HG03159 (cell line): ENCODE results near the gene JMY.
A peak's percentile ranks its signal among the peaks of the same experiment; 100 is the strongest.

Experiments
- ATAC-seq: cut with Tn5 transposase; IDR thresholded peaks from one replicate; pipeline ENCODE4 v1.9.1; 2021; ENCODE audit warnings: mild to moderate bottlenecking, moderate library complexity; ENCODE audit not compliant: unreplicated experiment

The JMY gene, protein sequence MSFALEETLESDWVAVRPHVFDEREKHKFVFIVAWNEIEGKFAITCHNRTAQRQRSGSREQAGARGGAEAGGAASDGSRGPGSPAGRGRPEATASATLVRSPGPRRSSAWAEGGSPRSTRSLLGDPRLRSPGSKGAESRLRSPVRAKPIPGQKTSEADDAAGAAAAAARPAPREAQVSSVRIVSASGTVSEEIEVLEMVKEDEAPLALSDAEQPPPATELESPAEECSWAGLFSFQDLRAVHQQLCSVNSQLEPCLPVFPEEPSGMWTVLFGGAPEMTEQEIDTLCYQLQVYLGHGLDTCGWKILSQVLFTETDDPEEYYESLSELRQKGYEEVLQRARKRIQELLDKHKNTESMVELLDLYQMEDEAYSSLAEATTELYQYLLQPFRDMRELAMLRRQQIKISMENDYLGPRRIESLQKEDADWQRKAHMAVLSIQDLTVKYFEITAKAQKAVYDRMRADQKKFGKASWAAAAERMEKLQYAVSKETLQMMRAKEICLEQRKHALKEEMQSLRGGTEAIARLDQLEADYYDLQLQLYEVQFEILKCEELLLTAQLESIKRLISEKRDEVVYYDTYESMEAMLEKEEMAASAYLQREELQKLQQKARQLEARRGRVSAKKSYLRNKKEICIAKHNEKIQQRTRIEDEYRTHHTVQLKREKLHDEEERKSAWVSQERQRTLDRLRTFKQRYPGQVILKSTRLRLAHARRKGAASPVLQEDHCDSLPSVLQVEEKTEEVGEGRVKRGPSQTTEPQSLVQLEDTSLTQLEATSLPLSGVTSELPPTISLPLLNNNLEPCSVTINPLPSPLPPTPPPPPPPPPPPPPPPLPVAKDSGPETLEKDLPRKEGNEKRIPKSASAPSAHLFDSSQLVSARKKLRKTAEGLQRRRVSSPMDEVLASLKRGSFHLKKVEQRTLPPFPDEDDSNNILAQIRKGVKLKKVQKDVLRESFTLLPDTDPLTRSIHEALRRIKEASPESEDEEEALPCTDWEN

DNA sequence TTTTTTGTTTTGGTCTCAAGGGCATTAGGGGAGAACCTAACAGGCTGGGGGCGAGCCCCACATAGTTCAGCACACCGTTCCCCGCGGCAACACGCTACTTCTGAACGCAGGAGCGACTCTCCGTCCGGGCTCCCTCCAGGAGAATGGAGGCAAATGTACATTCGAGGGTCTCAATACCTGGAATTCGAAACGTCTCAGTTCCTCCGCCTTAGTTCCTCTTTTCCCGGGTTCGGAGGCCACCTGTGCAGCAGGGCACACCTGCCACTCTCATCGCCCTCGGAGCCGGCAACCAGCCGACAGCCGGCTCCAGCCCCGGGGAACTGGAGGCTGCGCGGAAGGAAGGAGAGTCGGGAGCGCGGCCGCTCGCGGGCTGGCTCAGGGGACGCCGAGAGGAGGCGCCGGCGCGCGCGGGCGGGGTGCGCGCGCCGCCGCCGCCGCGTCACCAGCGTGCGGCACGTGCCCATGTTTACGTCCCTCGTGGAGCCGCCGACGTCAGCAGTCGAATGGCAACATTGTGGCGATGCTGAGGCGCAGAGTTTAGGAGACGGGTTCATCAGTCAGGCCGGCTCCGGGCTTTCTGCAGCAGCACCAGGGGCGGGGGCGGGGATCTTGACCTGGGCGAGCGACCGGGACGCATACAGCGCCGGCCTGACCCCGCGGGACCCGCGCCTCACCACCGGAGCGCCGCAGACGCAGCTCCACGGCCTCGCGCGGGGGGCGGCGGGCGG lies at the start of gene JMY:
Gene JMY (plus strand): TSS at position 498 of the 728 bp plus-strand sequence. CDS start 520 bp downstream, outside the sequence.
- peak; percentile 61 for ATAC-seq

DNA sequence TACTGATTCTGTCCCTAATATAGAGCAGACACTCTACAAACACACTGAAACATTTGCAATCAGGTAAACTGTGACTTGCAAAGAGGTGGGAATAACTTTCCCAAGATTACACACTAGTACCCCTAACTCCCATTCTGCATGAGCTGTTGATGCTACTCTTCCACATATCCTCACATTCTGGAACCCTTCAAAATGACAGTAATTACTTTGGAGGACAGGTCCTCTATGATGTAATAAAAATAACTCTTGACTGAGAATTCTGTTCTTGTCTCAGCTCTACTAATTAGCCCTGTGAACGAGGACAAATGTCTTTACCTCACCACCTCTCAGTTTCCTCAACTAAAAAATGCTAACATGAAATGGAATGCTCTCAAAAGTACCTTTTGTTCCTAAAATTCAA lies 49.5 kb upstream of the JMY start:
- ATAC-seq, result no peak

DNA sequence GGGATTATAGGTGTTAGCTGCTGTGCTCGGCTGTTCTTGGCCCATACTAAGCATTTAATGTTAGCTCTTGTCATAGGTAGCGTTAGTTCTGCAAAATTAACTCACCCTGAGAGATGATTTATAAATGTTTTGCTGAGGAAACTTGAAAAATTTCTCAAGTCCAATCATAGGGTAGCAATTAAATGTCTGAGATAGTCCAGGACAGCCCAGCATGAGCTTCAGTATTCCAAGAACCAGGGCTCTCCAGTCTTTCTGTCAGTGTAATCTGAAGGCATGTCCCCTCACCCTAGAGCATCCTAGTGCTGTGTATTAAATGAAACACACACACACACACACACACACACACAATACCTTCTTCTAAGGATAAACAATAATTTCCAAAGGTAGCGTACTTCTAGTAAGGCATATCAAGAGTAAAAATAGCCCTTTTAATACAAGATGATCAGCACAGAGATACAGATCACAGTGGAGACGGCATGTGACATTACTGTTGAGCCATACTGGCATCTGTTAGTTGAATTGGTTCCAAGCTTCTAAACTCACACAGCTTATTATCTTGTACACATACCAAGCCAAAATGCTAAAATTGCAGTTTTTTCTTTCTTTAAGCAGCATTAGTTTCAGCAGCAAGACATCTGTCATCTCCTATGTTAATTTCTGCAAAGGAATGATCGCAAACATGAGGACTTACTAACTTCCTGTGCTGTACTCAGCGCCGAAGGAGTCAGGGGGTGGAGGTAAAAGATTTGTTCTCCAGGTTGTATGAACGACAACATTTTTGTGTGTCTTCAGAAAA lies 46.3 kb upstream of the JMY start:
- no peak for ATAC-seq

DNA sequence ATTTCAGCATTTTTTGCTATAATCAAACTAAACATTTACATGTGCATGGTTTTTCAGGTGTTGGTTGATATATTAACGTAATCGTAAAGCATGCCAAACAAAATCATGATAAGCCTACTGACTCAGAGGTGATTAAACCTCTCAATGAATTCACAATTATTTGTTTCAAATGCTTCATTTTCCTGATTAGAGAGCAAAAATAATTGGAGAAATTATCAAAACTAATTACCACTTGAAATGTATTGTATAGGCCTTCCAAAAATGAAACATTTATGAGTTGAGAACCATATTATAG lies 45.7 kb upstream of the JMY start:
- ATAC-seq, result no peak

DNA sequence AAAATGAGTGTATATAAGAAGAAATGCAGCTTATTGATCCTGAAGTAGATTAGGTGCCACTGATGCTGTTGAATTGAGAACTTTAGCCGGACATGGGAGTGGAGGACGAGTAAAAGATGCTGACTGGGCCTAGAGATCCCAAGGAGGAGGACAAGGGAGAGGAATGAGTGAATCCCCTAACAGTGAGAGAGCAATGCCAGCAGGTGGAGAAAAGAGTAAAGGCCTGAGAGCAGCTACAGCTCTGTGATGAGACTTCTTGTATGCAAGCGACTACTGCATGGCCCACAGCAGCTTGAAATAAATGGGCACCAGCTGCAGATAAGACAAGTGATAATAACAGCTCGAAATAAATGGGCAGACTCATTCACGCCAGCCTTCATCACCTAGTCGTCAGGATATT lies 44.5 kb upstream of the JMY start:
- no peak for ATAC-seq

DNA sequence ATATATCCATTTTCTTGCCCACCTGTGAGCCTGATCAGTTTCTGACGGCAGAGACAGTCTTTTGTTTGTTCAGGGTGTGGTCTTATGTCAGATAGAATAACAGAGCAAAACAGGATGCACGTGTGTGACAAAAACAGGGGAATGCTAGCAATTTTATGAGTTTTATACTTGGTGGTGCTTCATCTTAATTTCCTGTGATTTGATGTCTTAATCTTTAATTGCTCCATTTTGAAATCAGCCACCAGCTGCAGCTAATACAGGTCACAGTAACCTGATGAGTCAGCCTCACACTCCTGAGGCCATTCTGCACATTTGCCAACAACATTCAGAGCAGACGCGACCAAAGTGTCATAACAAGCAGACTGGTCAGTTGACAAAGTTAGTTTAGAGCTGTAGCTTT lies 42.3 kb upstream of the JMY start:
- ATAC-seq, result no peak

DNA sequence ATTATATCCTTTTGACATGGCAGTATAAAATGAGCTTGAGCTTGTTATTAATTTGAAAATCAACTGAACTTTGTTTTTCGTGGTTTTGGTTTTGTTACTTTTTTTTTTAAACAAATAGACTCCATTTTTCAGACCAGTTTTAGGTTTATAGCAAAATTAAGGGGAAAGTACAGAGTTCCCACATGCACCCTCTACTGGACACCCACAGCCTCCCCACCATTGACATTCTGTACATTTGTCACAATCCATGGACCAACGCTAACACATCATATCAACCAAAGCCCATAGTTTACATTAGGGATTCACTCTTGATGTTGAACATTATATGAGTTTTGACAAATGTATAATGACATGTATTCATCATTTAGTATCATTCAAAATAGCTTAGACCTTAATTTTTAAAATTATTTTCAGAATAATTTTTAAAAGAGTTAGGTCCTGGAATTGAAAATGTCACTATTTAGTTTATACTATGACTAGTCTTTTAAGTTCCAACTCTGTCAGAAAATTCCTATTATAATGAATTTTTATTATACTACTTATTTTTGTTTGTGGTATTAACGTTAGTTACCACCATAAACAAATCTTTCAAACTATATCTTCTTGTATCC lies 35.3 kb upstream of the JMY start:
- no peak for ATAC-seq

DNA sequence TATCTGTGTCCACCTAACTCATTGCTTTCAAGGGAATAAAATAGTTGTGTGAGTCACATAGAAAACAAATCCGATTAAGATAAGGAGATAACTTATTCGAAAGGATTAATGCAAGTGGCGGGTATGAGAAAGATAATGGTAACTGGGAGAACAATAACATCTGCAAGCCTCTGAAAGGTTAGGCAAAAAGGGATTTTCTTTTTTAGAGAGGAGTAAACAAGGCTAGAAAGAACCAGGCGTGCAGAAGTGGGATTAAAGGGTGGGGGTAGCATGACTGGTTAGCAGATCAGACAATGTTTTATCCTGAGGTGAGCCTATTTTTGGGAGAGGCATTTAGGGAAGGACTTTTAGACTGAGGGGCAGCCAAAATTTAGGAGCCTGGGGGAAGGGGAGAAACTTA lies 34.7 kb upstream of the JMY start:
- ATAC-seq, result no peak

DNA sequence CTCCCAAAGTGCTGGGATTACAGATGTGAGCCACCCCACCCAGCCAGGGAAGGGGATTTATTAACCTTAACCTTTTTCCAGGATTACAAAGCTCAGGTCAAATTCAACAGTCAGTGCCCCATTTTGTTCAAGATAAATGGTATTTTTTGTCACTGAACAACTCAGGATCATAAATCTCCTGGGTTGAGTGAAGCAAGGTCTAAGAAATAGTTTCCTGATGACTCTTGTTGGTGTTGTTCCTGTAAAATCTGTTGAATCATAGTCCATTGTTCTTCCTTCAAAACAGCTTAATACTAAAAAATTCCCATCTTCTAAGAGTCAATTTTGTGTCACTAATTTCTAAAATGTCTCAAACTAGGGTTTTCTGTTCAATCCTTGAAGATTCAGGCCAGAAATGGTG lies 33.9 kb upstream of the JMY start:
- ATAC-seq, result no peak

DNA sequence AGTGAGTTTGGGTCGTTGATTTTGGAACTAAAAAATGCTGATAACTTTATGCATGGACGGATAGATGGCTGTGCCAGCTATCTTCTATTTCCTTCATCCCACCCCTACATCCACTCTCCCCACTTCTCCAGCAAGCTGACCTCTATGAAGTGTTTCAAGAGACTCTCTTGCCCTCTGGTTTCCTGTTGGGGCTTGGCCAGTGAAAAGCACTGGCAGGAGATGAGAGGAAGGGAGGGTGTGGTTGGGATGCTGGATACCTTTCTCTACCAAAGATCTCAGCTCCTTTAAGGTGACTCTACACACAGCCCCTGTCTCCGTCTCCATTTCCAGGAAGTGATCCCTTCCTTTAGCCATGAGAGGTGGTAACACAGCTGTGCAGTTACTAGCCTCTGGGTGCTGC lies 30.0 kb upstream of the JMY start:
- ATAC-seq, result no peak

DNA sequence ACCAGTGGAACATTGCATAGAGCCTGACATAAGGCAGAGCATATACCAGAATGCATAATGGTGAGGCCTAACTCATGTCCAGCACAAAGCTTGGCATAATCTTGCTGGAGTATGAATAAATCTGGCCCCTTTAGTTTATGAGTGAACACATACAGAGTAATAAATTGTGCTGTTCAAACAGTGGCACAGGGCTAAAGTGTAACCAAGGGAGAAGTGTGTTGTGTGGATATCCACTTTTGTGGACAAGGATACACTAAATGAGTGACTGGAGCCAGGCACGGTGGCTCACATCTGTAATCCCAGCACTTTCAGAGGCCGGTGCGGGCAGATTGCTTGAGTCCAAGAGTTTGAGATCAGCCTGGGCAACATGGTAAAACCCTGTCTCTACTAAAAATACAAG lies 29.4 kb upstream of the JMY start:
- no peak for ATAC-seq

DNA sequence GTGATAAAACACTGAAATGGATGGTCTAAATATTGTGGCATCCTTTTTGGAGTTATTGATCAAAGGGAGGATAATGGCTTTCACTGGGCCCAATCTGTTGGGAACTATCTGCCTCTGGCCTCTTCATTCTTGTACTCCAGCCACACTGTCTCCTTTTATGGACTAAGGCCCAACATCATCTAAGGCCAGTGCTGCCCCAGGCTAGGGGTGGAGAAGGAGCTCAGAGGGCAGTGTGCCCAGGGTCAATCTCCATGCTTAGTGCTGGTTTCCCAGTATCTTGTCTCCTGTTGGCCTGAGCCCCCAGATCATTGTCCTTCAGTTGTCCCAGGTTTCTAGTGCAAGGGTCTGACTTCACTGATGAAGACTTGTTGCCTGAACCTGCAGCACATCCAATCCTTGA lies 26.4 kb upstream of the JMY start:
- ATAC-seq, result no peak

DNA sequence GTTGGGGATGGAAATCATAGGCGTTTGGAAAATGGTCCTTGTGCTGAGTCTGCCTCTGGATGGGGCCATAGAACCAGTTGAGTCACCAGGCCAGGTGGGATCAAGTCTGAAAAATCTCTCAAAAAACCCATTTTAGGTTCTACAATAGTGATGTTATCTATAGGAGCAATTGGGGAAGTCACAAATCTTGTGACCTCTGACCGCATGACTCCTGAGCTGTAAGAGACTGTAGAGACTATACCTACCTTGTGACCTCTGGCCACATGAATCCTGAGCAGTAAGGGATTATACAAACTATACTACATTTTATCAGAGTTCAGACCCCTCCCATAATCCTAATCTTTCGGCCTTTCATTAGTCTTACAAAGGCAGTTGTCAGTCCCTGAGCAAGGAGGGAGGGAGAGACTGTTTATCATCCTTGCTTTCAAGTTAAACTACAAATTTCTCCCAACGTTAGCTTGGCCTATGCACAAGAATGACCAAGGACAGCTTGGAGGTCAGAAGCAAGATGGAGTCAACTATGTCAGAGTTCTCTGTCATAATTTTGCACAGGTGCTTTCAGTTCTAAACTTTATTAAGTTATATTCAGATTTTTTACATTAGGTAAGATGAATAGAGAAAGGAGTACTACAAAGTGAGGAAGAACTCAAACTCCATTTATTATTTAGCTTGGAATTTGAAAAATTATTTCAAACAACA lies 11.5 kb upstream of the JMY start:
- ATAC-seq, result no peak

DNA sequence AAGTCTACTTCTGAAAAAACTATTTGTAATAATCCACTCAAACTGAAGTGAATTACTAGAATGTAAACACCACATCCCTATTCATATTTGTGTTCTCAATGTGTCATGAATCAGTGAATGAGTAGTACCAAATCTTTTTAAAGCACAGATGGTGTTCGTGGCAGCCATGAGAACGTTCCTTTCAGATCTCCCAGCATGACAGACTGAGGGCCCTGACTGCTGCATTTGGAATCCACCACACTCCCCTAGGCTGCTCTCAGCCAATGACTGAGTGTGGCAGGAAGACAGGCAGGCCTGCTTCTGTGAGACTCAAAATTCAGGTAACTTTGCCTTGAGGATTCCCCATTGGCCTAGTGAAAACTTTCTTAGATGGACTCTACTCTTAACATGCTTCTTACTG lies 10.9 kb upstream of the JMY start:
- no peak for ATAC-seq

DNA sequence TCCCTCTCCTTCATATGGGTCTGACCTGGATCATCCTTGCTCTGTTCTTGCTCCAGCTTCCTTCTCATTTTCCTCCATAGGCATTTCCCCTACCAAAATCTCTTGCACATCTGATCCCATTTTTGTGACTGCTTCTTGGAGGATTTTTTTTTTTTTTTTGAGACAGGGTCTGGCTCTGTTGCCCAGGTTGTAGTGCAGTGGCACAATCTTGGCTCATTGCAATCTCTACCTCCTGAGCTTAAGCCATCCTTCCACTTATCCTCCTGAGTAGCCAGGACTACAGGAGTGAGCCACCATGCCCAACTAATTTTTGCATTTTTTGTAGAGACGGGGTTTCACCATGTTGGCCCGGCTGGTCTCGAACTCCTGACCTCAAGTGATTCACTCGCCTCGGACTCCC lies 10.5 kb upstream of the JMY start:
- no peak for ATAC-seq

DNA sequence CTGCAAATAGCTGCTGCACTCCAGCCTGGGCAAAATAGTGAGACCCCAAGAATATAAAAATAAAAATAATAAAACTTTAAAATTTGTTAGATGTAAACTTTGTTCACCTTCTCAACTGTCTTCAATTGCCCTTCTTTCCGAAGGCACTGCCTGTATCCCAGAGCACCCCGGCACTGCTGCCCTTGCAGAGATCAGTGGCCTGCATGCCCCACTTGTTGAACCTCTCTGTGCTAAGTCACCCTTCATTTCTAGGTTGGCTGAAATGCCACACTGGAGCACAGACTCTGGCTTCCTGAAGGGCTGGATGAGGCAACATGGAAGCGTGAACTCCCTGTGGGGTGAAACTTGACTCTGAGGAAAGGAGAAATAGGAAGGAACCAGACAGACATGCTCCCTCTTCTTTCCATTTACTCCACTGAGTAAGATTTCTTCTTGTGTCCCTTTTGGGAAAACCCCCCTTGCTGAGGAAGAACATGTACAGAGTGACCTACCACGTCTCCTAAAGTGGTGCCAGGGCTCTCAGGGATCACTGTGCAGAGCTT lies 8.4 kb upstream of the JMY start:
- no peak for ATAC-seq

DNA sequence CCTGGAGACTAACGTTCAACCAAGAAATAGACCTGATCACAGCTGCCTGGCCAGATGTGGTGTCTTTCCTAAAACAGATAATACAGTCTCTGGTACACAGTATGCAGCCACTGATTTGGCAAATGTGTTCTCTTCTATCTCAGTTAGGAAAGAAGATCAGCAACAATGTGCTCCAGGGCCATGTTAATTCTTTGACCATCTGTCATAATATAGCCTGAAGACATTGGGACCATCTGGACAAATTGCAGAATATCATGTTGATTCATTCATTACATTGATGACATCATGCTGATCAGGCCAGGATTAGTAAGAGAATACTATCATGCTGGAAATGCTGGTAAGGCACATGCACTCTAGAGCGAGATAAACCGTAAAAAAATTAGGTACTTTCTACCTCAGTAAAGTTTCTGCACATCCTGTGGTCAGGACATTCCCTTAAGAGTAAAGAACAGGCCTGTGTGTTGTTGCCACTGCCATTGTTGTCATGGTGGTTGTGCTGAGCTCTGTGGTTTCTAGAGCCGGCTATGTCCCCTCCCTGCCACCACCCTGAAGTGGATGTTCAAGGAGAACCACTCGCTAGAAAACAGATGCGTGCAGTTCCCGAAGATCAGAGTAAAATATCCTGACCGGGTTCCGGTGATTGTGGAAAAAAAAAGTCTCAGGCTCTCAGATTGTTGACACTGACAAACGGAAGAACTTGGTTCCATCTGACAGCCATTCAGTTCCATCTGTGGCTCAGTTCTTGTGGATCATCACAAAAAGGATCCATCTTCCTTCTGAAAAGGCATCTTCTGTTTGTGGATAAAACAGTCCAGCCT lies 6.4 kb upstream of the JMY start:
- ATAC-seq, result peak; percentile 78

DNA sequence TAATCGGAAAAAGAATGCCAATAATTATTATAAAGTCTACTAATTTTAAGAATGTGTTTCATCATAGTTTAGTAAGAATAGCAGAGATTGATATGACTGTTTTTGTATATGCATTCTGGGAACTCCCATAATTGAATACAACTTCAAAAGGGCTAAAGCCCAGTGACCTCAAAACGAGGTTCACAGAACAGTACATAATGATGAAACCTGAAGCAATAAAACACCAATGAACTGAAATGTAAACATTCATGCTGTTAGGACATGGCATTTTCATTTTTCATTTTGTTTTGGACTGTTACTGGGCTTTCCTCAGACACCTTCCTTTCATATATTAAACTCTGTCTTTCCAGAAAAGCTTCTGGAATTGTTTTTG lies 684 bp upstream of the JMY start:
- ATAC-seq, result no peak
